ENCODE results near the gene PIK3R4.

The PIK3R4 gene

DNA sequence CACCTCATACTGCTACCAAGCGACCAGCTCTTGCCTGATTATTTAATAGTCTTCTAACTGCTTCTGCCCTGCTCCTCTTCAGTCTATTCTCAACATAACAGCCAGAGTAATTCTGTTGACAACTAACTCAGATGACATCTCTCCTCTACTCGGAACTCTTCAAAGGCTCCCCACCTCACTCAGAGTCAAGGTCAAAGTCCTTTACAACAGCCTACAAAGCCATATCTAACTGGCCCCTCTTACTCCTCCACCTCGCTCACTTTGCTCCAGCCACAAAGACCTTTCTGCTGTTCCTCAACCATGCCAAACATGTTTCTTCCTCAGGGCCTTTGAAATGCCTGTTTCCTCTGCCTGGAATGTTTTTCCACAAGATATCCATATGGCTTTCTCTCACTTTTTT lies 43.6 kb downstream of the PIK3R4 start:
- in situ Hi-C loops (cut with HindIII; ENCODE audit: low pct_ligation_motif_present, low pct_unique_long_range_greater_than_20kb, low sequenced_read_pairs), result no loop called here
- no peak for DNase-seq

DNA sequence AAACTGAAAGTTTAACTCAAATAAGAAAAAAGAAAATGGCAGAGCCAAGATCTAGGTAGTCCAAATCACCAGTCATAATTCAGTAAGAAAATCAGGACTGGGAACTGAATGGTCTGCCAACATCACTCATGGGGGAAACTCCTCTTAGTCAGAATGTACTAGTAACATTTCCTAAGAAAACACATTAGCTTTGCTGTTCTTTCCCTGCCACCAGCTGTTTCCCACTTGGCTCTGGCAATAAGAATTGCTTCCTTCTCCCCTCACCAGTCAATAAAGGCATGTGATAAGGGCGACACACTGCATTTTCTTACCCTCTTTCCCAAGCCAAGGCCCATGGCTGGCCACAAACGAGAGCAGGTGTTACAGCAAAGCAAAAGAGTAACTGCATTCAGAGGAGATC lies 46.1 kb downstream of the PIK3R4 start:
- in situ Hi-C loops (cut with HindIII; ENCODE audit: low pct_ligation_motif_present, low pct_unique_long_range_greater_than_20kb, low sequenced_read_pairs), result no loop called here
- no peak for DNase-seq

DNA sequence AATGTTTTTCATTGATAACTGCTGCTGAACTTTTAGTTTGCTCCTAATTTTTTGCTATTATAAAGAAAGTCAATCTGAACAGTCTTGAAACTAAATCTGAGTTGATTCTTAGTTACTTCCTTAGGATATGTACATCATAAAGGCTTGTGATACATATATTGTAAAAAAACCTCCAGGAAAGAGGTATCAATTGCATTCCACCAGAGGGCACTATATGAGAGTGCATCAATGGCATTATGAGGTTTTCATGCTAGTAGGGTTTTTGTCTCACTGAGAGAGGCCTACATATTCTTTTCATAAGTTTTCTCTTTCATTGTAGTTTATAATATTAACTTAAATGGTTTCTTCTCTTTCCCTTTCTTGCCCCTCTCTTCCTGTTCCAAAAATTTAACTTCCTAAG lies 46.9 kb downstream of the PIK3R4 start:
- in situ Hi-C loops (cut with HindIII; ENCODE audit: low pct_ligation_motif_present, low pct_unique_long_range_greater_than_20kb, low sequenced_read_pairs), result no loop called here
- peak; percentile 29 for DNase-seq

DNA sequence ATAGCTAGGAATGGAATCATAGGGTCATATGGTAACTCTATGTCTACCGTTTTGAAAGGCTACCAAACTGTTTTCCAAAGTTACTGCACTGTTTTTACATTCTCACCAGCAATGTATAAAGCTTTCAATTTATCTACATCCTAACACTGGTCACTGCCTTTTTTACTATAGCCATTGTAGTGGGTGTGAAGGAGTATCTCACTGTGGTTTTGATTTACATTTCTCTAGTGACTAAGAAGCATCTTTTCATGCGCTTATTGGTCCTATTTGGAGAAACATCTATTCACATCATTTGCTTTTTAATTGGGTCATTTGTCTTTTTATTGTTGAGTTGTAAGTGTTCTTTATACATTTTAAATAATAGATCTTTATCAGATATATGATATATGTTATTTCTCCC lies 53.3 kb downstream of the PIK3R4 start:
- in situ Hi-C loops (cut with HindIII; ENCODE audit: low pct_ligation_motif_present, low pct_unique_long_range_greater_than_20kb, low sequenced_read_pairs), result no loop called here
- DNase-seq, result no peak

DNA sequence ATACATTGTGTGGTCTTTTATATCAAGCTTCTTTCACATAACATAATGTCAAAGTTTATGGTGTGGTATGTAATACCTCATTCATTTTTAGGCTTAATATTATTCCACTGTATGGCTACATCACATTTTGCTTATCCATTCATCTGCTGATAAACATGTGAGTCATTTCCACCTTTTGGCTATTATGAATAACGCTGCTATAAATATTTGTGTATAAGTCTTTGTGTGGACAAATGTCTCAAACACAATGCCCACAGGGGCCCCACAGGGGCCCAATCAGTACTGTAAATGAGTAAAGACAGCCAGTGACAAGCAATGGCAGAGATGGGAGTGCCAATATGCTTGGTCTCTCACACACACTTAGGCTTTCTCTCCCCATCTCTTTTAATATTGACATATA lies 54.2 kb downstream of the PIK3R4 start:
- DNase-seq, result no peak
- in situ Hi-C loops (cut with HindIII; ENCODE audit: low pct_ligation_motif_present, low pct_unique_long_range_greater_than_20kb, low sequenced_read_pairs), result no loop called here

DNA sequence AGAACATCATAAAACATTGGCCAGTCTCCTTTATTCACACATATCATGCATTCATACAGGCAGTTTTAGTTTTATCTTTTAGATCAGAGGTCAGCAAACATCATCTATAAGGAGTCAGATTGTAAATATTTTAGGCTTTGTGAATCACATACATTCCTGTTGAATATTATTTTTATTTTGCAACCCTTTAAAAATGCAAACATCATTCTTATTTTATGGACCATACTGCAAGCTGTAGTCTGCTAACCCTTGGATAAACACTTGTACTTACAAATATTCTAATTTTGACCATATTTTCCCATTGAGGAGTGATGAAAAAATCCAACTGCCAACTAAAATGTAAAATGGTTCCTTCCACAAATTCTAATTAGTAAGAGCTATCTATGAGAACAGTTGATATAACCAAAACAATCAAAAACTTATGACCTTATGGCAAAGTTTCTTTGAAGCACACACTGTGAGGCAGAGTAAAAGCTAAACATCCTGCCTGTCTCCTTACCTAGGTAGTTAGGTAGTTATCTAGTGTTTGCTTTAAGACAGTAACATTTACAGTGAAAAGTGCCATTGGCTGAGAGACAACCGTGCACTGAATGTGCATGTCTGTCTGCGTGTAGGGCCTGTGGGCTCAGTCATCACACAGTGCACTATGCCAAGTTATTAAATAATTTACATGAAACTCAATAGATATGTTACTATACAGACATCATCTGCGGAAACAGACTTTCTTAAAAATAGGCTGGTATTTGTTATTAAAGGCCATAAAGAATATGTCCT lies 57.7 kb downstream of the PIK3R4 start:
- DNase-seq, result no peak
- in situ Hi-C loops (cut with HindIII; ENCODE audit: low pct_ligation_motif_present, low pct_unique_long_range_greater_than_20kb, low sequenced_read_pairs), result no loop called here

DNA sequence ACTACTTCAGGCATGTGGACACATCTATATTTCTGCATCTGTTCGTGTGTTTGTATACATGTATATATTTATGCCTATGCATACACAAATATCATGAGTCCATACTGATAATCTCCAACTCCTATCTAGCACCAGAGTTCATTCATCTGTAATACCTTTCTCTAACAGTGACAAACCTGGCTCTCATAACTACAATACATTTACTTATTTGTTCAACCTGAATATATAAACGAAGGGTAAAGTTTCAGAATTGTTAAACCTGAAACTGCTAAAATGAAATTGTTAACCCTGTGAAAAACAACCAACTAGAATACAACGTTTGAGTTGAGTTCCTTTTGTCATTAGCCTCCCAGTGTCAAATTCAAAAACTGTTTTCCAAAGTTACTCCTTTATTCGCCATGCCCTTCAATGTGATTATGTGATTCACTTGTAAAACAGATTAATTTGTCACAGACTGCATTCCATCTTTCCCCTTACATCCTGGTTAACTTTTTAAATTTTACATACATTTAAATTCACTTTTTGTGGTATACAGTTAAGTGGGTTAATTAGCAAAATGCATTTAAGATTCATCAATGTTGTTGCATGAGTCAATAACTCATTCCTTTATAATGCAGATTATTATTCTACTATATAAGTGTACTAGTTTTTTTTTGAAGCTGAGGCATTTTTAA lies 58.5 kb downstream of the PIK3R4 start:
- in situ Hi-C loops (cut with HindIII; ENCODE audit: low pct_ligation_motif_present, low pct_unique_long_range_greater_than_20kb, low sequenced_read_pairs), result no loop called here
- no peak for DNase-seq

DNA sequence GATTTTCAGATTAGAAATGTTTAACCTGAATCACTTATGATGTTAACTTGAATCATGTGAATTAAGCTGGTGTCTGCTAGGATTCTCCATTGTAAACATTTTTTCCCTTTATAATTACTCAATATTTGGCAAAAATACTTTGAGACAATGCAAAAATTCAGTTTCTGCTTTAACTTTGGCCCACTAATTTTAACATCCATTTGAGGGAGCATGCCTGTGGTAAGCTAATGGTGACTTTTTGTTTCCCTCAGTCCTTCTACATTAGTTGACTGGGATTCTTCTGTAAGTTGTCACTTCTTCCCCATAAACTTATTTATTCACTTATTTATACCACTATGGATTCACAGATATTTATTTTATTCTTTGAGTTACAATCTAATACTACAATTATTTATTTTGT lies 59.3 kb downstream of the PIK3R4 start:
- in situ Hi-C loops (cut with HindIII; ENCODE audit: low pct_ligation_motif_present, low pct_unique_long_range_greater_than_20kb, low sequenced_read_pairs), result no loop called here
- no peak for DNase-seq

DNA sequence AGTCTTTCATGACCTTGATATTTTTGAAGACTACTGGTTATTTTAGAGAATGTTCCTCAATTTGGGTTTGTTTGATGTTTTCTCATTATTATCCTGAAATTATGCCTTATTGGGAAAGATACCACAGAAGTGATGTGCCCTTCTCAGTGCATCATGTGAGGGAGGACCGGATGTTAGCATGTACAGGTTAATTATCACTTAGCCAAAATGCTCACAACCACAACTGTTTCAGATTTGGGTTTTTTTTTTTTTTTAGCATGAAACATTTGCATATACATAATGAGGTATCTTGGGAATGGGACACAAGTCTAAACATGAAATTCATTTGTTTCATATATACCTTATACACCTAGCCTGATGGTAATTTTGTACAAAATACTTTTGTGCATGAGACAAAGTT lies 59.8 kb downstream of the PIK3R4 start:
- DNase-seq, result no peak
- in situ Hi-C loops (cut with HindIII; ENCODE audit: low pct_ligation_motif_present, low pct_unique_long_range_greater_than_20kb, low sequenced_read_pairs), result no loop called here

DNA sequence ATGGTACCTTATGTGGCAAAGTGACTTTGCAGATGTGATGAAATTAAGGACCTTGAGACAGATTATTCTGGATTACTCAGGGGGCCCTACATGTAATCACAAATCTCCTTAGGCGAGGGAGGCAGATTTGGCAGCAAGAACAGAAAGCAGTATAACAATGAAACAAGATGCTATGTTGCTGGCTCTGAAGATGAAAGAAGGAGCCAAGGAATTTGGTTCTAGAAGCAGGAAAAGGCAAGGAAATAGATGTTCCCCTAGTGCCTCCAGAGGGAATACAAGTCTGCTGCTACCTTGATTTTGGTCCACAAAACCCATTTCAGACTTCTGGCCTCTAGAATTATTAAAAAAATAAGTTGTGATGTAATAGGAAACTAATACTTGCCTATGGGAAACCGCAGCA lies 64.5 kb downstream of the PIK3R4 start:
- no peak for DNase-seq
- in situ Hi-C loops (cut with HindIII; ENCODE audit: low pct_ligation_motif_present, low pct_unique_long_range_greater_than_20kb, low sequenced_read_pairs), result no loop called here

DNA sequence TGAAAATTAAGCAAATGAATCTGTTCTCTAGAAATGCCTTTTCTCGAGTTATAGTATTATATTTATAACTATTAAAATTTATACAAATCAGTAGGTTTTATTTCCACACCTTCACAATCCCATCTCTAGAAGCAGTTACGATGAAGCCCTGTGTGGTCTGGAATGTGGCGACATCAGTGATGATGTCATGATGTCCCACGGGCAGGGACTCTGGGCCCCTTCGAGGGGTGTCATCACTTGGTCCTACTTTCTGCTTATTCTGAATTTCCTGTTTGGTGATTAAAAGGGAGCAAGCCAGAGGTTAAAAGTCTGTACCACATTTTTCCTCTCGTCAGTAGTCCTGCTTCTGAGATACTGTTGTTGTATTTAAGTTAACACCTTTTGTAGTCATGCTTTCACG lies 67.4 kb downstream of the PIK3R4 start:
- in situ Hi-C loops (cut with HindIII; ENCODE audit: low pct_ligation_motif_present, low pct_unique_long_range_greater_than_20kb, low sequenced_read_pairs), result no loop called here
- no peak for DNase-seq

DNA sequence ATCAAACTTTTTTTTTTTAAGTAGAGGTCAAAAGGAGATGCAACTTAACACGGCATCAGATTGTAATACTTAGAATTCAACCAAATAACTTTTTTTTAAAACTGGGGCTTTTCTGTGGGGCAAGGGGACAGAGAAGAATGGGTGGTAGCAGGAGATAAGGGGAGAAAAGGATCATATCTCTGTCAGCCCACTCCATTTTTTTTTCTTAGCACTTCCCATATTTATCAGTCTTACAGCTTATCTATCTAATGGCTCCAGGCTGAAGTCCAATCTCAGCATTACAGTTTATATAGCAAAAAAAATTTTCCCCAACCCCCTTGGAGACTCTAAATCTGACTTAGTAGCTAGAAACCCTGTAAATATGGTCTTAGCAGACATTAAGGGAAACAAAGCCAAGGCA lies 69.3 kb downstream of the PIK3R4 start:
- in situ Hi-C loops (cut with HindIII; ENCODE audit: low pct_ligation_motif_present, low pct_unique_long_range_greater_than_20kb, low sequenced_read_pairs), result no loop called here
- DNase-seq, result no peak

DNA sequence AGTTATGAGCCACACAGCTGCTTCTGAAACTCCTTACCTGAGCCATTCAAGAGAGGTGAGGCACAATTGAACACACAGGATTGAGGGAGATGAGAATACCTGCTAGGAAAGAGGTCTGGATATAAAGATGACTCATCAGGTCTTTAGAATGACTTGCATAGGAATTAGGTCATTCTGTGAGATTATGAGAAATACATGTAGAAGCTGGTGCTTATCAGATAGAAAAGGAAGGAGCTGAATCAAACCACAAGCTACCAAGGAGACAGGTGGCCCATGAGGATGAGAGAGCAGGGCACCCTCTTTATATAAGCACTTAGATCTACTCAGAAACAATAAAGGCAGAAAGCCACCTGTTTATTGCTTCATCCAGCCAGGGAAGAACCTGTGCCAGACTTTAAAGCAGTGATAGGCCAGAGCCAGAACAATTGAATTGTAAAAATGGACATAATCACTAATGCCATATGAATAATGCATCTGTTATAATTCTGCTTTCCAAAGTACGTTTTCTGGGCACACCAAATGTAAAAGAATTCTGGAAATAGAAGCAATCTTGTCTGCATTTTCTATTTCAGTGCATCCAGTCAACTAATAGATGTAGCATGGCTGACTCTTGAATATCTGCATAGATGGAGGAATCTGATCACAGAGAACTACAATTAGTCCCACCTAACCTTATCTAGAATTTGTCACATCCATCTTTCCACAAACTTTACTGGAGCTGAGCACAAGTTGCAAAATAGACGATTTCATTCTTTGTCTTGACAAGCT lies 74.9 kb downstream of the PIK3R4 start:
- in situ Hi-C loops (cut with HindIII; ENCODE audit: low pct_ligation_motif_present, low pct_unique_long_range_greater_than_20kb, low sequenced_read_pairs), result no loop called here
- DNase-seq, result no peak

DNA sequence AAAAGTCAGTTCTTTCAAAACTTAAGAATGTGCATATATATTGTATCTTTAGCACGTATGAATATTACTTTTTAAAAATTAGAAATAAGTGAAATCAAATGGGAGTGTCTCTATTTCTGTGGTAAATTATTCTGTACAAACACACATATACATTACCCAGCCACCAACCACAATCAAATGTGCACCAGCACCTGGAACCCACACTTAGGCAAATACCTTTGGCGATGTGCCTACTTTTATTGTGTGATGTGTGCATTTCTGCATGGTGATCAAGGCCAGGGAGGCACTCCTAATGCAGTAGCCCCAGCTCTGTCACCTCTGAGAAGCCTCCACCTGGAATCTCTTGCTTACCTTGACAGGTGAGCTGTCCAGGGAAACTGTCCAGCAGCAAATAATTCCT lies 76.9 kb downstream of the PIK3R4 start:
- in situ Hi-C loops (cut with HindIII; ENCODE audit: low pct_ligation_motif_present, low pct_unique_long_range_greater_than_20kb, low sequenced_read_pairs), result no loop called here
- no peak for DNase-seq

DNA sequence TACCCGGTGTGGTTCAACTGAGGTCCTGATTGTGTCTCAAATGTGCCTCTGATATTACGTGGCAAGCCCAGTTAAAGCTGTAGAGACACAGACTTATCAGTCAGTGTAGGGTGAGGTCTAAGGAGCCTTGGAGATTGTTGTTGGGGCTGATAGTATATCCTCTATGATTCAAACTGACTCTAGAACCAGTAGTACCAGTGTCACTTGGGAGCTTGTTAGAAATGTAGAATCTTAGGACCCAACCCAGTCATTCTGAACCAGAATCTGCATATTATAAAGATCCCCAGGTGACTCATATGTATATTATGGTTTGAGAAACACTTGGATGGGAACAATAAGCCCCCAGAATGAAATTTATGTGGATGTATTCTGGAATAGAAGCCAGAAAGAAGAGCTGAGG lies 83.5 kb downstream of the PIK3R4 start:
- in situ Hi-C loops (cut with HindIII; ENCODE audit: low pct_ligation_motif_present, low pct_unique_long_range_greater_than_20kb, low sequenced_read_pairs), result no loop called here
- DNase-seq, result no peak

DNA sequence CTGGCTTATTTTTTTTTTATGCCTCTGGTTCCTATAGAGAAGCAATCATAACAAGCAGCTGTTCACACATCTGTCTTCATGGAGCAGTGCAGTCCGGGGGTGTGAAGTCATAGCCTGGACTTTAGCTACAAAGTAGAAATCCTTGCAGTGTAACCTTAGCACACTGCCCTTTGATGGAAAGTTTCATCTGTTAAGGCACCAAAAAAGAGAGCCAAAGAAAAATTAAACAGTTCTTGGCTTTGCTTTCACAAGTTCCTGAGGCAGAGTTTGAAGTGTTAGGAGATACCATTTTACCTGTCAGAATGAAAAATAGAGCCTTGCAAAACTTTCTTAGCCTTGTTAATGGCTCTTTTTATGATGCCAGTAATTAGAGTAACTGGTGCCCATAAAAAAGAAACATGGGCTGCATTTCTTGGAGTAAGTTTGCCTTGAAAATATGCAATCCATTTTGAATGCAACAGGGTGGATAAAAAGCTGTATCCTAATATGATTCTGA lies 84.1 kb downstream of the PIK3R4 start:
- in situ Hi-C loops (cut with HindIII; ENCODE audit: low pct_ligation_motif_present, low pct_unique_long_range_greater_than_20kb, low sequenced_read_pairs), result no loop called here

DNA sequence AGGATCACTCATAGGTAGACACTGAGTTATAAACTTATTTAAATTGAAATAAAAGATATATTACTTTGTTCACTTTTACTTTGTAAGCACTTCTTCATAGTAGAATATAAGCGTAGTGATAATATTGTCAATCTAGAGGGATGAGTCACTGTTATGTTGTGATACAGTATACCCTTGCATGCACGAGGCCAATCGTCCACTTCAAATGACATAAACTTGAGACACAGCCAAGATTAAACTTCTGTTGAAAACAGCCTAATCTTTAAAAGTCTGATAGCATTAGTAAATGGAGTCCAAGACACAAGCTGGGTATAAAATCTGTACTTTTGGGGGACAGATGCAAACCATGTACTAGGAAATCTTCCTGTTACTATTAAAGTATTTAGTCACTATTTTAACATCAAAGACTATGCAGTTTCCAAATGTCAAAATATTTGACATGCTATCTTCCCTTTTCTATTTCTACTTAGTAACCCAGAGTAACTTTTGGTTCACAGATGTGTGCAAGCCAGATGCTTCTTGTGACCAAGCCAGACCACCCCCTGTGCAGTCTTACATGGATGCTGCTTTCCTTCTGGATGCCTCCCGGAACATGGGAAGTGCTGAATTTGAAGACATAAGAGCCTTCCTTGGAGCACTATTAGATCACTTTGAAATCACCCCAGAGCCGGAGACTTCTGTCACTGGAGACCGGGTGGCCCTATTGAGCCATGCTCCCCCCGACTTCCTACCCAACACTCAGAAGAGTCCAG lies 85.3 kb downstream of the PIK3R4 start:
- in situ Hi-C loops (cut with HindIII; ENCODE audit: low pct_ligation_motif_present, low pct_unique_long_range_greater_than_20kb, low sequenced_read_pairs), result no loop called here
- DNase-seq, result no peak

More for the DNA sequence above, 84.1 kb downstream of the PIK3R4 start:
- no peak for DNase-seq

DNA sequence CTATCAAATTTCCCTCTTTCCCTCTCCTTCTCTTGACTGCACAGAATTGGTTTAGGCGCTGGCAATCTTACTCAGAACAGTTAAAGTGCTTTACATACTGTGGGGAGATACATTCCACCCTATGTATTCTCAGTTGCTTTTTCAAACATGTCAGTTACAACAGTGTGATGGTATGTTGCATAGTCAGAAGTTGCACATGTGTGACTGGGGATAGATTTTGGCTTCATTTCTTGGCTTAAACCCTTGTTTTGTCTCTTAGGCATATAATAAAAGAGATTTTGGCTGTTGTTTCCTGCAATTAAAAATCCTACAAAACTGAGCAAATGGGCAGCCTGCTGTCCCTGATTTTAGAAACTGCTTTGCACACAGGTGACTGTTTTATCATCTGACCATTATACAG lies 86.7 kb downstream of the PIK3R4 start:
- DNase-seq, result no peak
- in situ Hi-C loops (cut with HindIII; ENCODE audit: low pct_ligation_motif_present, low pct_unique_long_range_greater_than_20kb, low sequenced_read_pairs), result no loop called here

DNA sequence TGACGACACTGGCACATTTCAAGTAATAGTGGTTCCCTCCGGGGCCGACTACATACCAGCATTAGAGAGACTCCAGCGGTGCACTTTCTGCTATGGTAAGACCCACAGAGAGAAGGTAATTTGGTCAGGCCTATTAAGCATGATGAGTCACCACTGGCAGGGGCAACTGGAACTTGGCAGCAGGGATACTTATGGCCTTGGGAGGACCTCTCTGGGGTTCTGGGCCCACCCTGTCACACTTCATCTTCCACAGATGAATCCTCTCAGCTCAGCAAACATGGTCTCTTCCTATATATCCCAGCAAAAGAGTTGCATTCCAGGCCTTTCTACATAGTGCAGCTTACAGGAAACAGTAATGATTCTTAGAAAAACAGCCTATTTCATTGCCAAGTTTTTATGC lies 88.0 kb downstream of the PIK3R4 start:
- in situ Hi-C loops (cut with HindIII; ENCODE audit: low pct_ligation_motif_present, low pct_unique_long_range_greater_than_20kb, low sequenced_read_pairs), result no loop called here
- peak; percentile 5 for DNase-seq
